ENCODE results near the gene EXOC4.
A peak's percentile ranks its signal among the peaks of the same experiment; 100 is the strongest.
"Not testable (repeated sequence)": the region's sequence is repeated elsewhere in the genome, so short reads cannot be mapped to it uniquely, and the experiment has no call there.

The EXOC4 gene

DNA sequence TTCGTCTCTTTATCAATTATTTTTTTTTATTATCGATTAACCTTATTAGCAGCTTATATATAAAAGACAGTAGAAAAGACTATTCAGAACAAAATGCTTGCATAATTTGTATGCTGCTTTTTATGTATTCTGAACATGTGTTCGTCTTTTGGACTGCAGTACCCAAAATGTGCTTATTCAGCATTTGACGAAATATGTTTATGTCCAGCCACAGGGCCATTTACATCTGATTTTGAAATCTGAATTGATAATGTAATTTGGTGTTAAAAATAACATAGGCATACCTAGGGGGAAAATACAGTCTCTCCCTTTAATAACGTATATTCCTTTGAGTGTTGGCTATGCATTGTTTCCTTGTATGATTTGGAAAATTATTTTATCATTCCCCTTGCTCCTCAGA, 386.0 kb downstream of the EXOC4 start:
- in situ Hi-C loops (cut with HindIII; ENCODE audit: low sequenced_read_pairs) = no loop called here
- no peak overlapping the region for H3K4me3 ChIP-seq (ENCODE audit: low read depth, low read length)
- TF ChIP-seq, protein P1, sequence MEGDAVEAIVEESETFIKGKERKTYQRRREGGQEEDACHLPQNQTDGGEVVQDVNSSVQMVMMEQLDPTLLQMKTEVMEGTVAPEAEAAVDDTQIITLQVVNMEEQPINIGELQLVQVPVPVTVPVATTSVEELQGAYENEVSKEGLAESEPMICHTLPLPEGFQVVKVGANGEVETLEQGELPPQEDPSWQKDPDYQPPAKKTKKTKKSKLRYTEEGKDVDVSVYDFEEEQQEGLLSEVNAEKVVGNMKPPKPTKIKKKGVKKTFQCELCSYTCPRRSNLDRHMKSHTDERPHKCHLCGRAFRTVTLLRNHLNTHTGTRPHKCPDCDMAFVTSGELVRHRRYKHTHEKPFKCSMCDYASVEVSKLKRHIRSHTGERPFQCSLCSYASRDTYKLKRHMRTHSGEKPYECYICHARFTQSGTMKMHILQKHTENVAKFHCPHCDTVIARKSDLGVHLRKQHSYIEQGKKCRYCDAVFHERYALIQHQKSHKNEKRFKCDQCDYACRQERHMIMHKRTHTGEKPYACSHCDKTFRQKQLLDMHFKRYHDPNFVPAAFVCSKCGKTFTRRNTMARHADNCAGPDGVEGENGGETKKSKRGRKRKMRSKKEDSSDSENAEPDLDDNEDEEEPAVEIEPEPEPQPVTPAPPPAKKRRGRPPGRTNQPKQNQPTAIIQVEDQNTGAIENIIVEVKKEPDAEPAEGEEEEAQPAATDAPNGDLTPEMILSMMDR (IDR thresholded peaks at IDR 0.05; ENCODE audit: low read depth, low read length, missing control alignments) = no peak
- no peak for DNase-seq (ENCODE audit: low read depth)

DNA sequence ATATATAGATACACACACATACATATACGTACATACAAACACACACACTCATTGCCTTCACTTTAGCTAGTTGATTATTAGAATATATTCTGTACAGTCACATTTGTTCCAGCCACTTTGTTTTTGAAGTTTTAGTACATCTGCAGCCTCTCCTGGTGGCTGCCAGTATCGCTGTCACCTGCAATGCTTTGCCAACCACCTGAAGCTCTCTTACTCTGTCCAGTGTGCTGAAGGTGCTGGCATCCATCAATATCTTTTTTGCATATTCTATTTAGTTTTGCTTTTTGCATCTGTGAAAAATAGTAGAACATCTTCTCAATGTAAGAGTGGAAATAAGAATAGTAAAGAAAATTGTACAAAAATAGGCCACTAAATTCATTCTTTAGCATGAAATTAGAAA, 388.6 kb downstream of the EXOC4 start:
- no peak for DNase-seq (ENCODE audit: low read depth)
- no peak overlapping the region for H3K4me3 ChIP-seq (ENCODE audit: low read depth, low read length)
- TF ChIP-seq, protein P1 (IDR thresholded peaks at IDR 0.05; ENCODE audit: low read depth, low read length, missing control alignments) = no peak
- in situ Hi-C loops (cut with HindIII; ENCODE audit: low sequenced_read_pairs) = no loop called here

DNA sequence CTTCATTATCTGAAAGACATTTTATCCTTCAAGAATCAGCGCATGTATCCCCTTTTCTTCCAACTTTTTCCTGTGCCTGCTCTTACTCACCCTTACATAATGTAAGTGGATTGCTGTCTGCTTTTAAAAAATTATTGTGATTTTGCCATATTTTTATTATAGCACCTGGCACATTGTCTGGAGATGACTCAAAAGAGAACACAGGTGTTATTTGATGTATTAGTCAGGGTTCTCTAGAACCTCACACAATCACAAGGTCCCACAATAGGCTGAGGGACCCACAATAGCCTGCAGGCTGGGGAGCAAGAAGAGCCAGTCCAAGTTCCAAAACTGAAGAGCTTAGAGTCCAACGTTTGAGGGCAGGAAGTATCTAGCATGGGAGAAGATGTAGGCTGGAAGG, 390.0 kb downstream of the EXOC4 start:
- in situ Hi-C loops (cut with HindIII; ENCODE audit: low sequenced_read_pairs) = no loop called here
- TF ChIP-seq, protein P1 (IDR thresholded peaks at IDR 0.05; ENCODE audit: low read depth, low read length, missing control alignments) = no peak
- no peak overlapping the region for H3K4me3 ChIP-seq (ENCODE audit: low read depth, low read length)
- no peak for DNase-seq (ENCODE audit: low read depth)

DNA sequence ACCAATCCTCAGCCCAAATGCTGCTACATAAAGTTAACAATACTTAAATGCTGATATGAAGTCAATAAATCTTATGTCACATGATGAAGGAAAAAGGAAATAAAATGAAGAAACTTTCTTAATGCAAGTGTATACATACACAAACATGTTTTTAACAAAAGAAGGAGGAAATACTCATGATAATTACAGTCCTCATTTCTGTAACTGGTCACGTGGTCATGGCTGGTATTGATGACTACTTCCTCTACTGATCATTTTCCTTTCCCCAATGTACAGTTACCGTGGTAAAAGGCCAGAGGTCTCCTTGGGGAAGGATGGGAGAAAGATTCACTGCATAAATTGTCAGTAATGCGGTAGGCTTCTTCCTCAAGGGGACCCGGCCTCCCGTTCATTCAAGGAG, 390.8 kb downstream of the EXOC4 start:
- not testable (repeated sequence) for DNase-seq (ENCODE audit: low read depth)

DNA sequence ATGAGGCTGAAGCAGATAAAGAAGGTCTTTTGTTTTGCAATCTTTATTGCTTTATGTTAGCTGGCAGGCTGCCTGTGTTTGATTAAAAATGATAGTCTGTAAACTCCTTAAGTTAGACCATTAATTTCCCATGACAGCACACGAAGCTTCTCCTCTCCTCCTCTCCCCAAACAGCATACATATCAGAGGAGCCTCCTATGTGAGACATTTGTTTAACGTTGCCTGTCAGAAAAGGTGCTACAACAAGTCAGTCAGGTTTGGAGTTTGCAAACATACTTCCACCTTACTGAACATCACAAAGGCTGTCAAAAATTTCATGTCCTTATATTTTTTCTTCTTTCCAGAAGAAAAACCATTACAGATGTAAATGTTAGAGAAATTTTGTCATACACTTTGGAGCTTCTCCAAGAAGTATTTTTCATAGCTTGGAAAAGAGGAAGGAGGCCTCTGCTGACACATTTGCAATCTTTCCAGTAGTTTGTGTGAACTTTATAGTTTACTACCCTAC, 393.1 kb downstream of the EXOC4 start:
- DNase-seq (ENCODE audit: low read depth) = no peak
- H3K4me3 ChIP-seq (ENCODE audit: low read depth, low read length) = no peak overlapping the region
- in situ Hi-C loops (cut with HindIII; ENCODE audit: low sequenced_read_pairs) = no loop called here
- TF ChIP-seq, protein P1 (IDR thresholded peaks at IDR 0.05; ENCODE audit: low read depth, low read length, missing control alignments) = no peak

More for the DNA sequence above, 390.8 kb downstream of the EXOC4 start:
- H3K4me3 ChIP-seq (ENCODE audit: low read depth, low read length); in situ Hi-C loops (cut with HindIII; ENCODE audit: low sequenced_read_pairs): not testable (repeated sequence)

DNA sequence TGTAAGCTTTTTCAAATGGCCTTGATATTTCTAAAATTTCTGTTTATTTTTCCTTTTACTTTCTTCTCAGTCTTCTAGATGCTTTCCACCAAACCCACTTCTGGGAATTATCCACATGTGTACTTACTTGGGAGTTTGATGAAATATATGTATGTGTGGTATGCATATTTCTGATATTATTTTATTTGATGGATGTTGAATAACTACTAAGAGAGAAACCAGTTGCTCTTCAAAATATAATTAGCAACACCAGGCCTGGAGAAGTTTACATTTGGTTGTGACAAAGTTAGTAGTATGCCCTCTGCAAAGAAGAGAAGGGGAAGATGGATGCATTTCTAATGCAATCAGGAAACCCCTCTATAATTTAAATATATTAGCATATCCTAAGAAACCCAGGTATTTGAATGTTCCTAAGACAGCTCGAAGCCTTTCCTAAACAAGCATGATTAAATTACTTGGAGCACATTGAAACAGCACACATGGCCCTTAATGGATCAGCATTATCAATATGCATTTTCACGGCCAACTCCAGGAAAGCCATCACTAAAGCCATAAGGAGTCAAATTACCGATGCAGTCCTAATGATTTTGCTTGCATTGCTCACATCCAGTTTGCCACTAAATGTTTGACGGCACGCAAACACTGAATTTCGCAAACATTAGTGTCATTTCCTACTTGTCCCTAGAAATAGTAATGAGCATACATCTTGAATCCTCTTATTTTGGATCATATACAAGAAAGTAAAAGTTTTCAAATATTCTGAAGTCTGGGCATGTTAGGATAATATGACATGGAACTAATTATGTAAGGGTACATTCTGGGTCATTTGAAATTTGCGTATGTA, 393.8 kb downstream of the EXOC4 start:
- in situ Hi-C loops (cut with HindIII; ENCODE audit: low sequenced_read_pairs) = no loop called here
- TF ChIP-seq, protein P1 (IDR thresholded peaks at IDR 0.05; ENCODE audit: low read depth, low read length, missing control alignments) = no peak
- H3K4me3 ChIP-seq (ENCODE audit: low read depth, low read length) = no peak overlapping the region

DNA sequence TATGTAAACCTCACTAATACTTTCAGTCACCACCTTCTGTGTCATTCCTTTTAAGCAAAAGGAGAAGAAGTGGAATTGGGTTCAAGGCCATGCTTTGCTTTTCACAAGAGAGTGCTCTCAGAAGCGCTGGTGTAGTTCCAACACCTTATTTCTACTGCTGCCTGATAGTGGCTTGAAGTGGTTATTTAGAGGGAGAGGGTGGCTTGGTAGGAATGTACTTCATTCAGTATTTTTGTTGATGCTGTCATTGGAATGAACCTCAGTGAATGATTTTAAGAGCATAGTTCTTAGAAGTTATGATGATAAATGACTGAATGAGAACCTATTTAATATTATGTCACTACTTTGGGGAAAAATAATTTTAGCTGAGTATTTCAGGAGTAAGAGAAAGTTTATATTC, 396.7 kb downstream of the EXOC4 start:
- in situ Hi-C loops (cut with HindIII; ENCODE audit: low sequenced_read_pairs) = no loop called here
- H3K4me3 ChIP-seq (ENCODE audit: low read depth, low read length) = no peak overlapping the region
- peak; percentile 26 for DNase-seq (ENCODE audit: low read depth)
- TF ChIP-seq, protein P1 (IDR thresholded peaks at IDR 0.05; ENCODE audit: low read depth, low read length, missing control alignments) = no peak

More for the DNA sequence above, 393.8 kb downstream of the EXOC4 start:
- no peak for DNase-seq (ENCODE audit: low read depth)

All from astrocyte of the cerebellum (primary cell).